Activated CD8-positive, alpha-beta T cell treated with anti-CD3 and anti-CD28 coated beads for 36 hours (primary cell): Measurements from ENCODE around the gene ZNF541. TPM values are rescaled to one million over a fixed set of nuclear protein-coding genes. Genes with fewer than 3 reads are reported as not detected.

Experiments
- ATAC-seq: fragments of 200-7000 bp; cut with Tn5 transposase; one replicate; pipeline ENCODE4 v1.10.0; 2021; ENCODE audit warnings: mild to moderate bottlenecking, moderate library complexity
- CTCF ChIA-PET: fragments of 350-600 bp; sonication (Branson Sonifier 250); formaldehyde crosslinking; loops from one replicate; lab custom pipeline; 2021; ENCODE audit warnings: antibody characterized with exemption; lab: Charles Lee
- POLR2A ChIA-PET: fragments of 350-600 bp; sonication (Branson Sonifier 250); formaldehyde crosslinking; loops from one replicate; lab custom pipeline; 2021; ENCODE audit warnings: antibody characterized with exemption; lab: Charles Lee
- DNase-seq: peaks from one replicate; pipeline ENCODE4 v3.0.0-alpha.2; 2020
- H3K27ac Mint-ChIP-seq: one replicate; pipeline ENCODE4 v1.8.0; 2021; ENCODE audit warnings: mild to moderate bottlenecking, mixed read lengths
- H3K27me3 Mint-ChIP-seq: one replicate; pipeline ENCODE4 v1.8.0; 2021; ENCODE audit warnings: mixed read lengths
- H3K36me3 Mint-ChIP-seq: one replicate; pipeline ENCODE4 v1.8.0; 2021; ENCODE audit warnings: low read depth, mixed read lengths
- H3K4me1 Mint-ChIP-seq: one replicate; pipeline ENCODE4 v1.8.0; 2021; ENCODE audit warnings: low read depth, mixed read lengths
- H3K4me3 Mint-ChIP-seq: one replicate; pipeline ENCODE4 v1.8.0; 2021; ENCODE audit warnings: mild to moderate bottlenecking, moderate library complexity, mixed read lengths
- H3K9me3 Mint-ChIP-seq: one replicate; pipeline ENCODE4 v1.8.0; 2021; ENCODE audit warnings: mixed read lengths
- CTCF ChIP-seq: fragments of 200-600 bp; IDR thresholded peaks from one replicate; pipeline ENCODE4 v1.8.0; 2022; ENCODE audit warnings: antibody characterized with exemption, mild to moderate bottlenecking
- intact Hi-C: fragments of 100-400 bp; cut with micrococcal nuclease; formaldehyde crosslinking; loops from one replicate; pipeline ENCODE4 v1.10.0; 2022
- total RNA-seq, 2 experiments: library from RNA; stranded (reverse); gene quantifications; one replicate each; pipeline ENCODE4 v1.2.3, GENCODE V29; 2021

ZNF541 gene
- total RNA-seq, 2 experiments from 2014 or later: 0.29 to 0.41 TPM

- TF ChIP-seq CTCF: no peak
- Mint-ChIP-seq H3K4me3 (no peak overlapping the region), H3K9me3 (no peaks in the 10 kb centered on the region), H3K27ac (no peak overlapping the region), H3K27me3 (no peaks in the 10 kb centered on the region), H3K4me1 (no peaks in the 10 kb centered on the region), H3K36me3 (no peaks in the 10 kb centered on the region)
- ChIA-PET CTCF (interaction anchor here (0.7 to 1.0 kb wide), 2 partner anchors 125 to 145 kb away, joined by 4 read pairs; no protein-coding TSS in a partner anchor), POLR2A (interaction anchor here (1.3 kb wide), 1 partner anchor 46 kb away, joined by 3 read pairs; no protein-coding TSS in a partner anchor)
- DNase-seq (no peak), ATAC-seq (no peak)
- intact Hi-C loops: no loop called here
Measured at GRCh38 chr19:47561440-47562057, 11.4 kb downstream of the ZNF541 start.

- Mint-ChIP-seq H3K27ac (no peak overlapping the region), H3K4me1 (no peaks in the 10 kb centered on the region), H3K36me3 (no peaks in the 10 kb centered on the region), H3K9me3 (no peaks in the 10 kb centered on the region), H3K4me3 (no peak overlapping the region), H3K27me3 (no peaks in the 10 kb centered on the region)
- intact Hi-C loops: no loop called here
- ChIA-PET CTCF (interaction anchor here (0.7 to 1.0 kb wide), 3 partner anchors 45 to 146 kb away, joined by 4 to 5 read pairs (median 4); no protein-coding TSS in a partner anchor), POLR2A (interaction anchor here (0.5 kb wide), 1 partner anchor 43 kb away, joined by 3 read pairs; no protein-coding TSS in a partner anchor)
- DNase-seq (no peak), ATAC-seq (no peak)
- no peak for TF ChIP-seq CTCF
Measured at GRCh38 chr19:47560999-47561398, 11.9 kb downstream of the ZNF541 start.

DNA sequence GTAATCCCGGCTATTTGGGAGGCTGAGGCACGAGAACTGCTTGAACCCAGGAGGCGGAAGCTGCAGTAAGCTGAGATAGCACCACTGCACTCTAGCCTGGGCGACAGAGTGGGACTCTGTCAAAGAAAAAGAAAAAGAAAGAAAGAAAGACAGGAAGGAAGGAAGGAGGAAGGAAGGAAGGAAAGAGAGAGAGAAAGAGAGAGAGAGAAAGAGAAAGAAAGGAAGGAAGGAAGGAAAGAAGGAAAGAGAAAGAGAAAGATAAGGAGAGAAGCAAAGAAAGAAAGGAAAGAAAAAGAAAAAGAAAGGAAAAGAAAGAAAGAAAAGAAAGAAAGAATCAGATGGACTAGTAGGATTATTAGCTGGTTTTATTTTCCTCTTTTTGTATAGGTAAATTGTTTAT lies 22.8 kb downstream of the ZNF541 start:
- no peak for ATAC-seq
- H3K4me3 Mint-ChIP-seq: no peak overlapping the region
- no peaks in the 10 kb centered on the region for H3K36me3 Mint-ChIP-seq
- intact Hi-C loops: no loop called here
- CTCF ChIA-PET: no interaction called here
- TF ChIP-seq CTCF: no peak
- DNase-seq: no peak
- no peak overlapping the region for H3K27ac Mint-ChIP-seq
- POLR2A ChIA-PET: interaction anchor here (0.8 kb wide), 1 partner anchor 50 kb away, joined by 3 read pairs; no protein-coding TSS in a partner anchor
- H3K27me3 Mint-ChIP-seq: peaks cover 3% of the 10 kb centered on the region
- peaks cover 2% of the 10 kb centered on the region for H3K4me1 Mint-ChIP-seq
- H3K9me3 Mint-ChIP-seq: no peaks in the 10 kb centered on the region

DNA sequence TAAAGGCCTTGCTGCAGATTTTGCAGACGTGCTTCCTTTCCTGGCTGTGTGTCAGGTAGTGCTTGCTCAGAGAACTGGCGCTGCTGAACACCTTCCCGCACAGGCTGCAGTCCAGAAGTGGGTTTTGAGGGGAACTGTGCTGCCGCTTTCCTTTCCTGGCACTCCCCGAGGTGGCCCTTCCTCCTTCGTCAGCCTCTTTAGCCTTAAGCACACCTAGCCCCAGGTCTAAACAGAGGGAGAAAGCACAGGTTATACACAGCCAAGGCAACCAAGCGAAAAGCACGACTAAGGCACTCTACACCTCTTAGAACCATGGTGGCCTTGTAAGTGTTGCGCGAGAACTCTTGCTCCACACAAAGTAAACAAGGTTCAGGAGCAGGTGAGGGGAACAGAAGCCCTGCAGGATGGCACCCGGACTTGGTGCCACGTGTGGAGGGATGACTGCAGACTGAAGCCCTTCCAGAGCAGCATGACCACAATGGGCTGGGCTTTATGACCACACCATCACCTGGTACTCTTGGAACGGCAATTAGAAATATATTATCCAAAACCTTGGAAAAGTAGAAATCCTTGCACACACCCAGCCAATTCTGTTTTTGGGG lies 23.6 kb downstream of the ZNF541 start:
- Mint-ChIP-seq H3K27me3 (peaks cover 6% of the 10 kb centered on the region), H3K4me3 (no peak overlapping the region), H3K9me3 (no peaks in the 10 kb centered on the region), H3K4me1 (peaks cover 2% of the 10 kb centered on the region), H3K36me3 (no peaks in the 10 kb centered on the region), H3K27ac (no peak overlapping the region)
- POLR2A ChIA-PET: interaction anchor here (0.8 kb wide), 1 partner anchor 51 kb away, joined by 3 read pairs; no protein-coding TSS in a partner anchor
- no peak for TF ChIP-seq CTCF
- CTCF ChIA-PET: no interaction called here
- DNase-seq (no peak), ATAC-seq (no peak)
- intact Hi-C loops: no loop called here

GRCh38 chr19:47547199-47547598 lies 25.7 kb downstream of the ZNF541 start:
- Mint-ChIP-seq H3K27ac (no peak overlapping the region), H3K4me3 (no peak overlapping the region), H3K27me3 (peaks cover 6% of the 10 kb centered on the region), H3K36me3 (no peaks in the 10 kb centered on the region), H3K4me1 (peaks cover 4% of the 10 kb centered on the region), H3K9me3 (no peaks in the 10 kb centered on the region)
- no peak for TF ChIP-seq CTCF
- ChIA-PET CTCF (interaction anchor here (1.2 kb wide), 2 partner anchors 12 to 32 kb away, joined by 3 read pairs; no protein-coding TSS in a partner anchor), POLR2A (interaction anchor here (1.3 kb wide), 1 partner anchor 76 kb away, joined by 3 read pairs; no protein-coding TSS in a partner anchor)
- intact Hi-C loops: no loop called here
- DNase-seq (no peak), ATAC-seq (no peak)
